AG04450 (cell line): ENCODE data around the gene HMG20B. TPM values are rescaled to one million over a fixed set of nuclear protein-coding genes. Genes with fewer than 3 reads are reported as not detected.
A peak's percentile ranks its signal among the peaks of the same experiment; 100 is the strongest.

ENCODE experiments used
- CTCF ChIA-PET: fragments of 300-600, 350-600 bp; formaldehyde crosslinking; extraction: SDS; loops from one replicate; lab custom pipeline; 2022; ENCODE audit warnings: antibody characterized with exemption, inconsistent platforms; lab: Charles Lee
- POLR2A ChIA-PET: fragments of 350-600 bp; formaldehyde crosslinking; extraction: SDS; loops from one replicate; lab custom pipeline; 2021; ENCODE audit warnings: antibody characterized with exemption, inconsistent platforms; lab: Yijun Ruan, JAX
- DNase-seq: peaks from one replicate; pipeline ENCODE4 v3.0.0-alpha.2; 2011; ENCODE audit warnings: low read depth, low spot score
- H3K27ac ChIP-seq: one replicate; pipeline ENCODE4 v1.5.1; 2012; ENCODE audit warnings: low read depth, low read length, control low read depth
- H3K27me3 ChIP-seq: one replicate; pipeline ENCODE4 v1.6.0; 2012; ENCODE audit warnings: low read length; ENCODE audit not compliant: control insufficient read depth, insufficient read depth
- H3K4me3 ChIP-seq: 2 replicates; pipeline ENCODE4 v1.5.1; 2011; ENCODE audit warnings: mild to moderate bottlenecking, low read depth, low read length, control low read depth
- H3K9me3 ChIP-seq: 2 replicates; pipeline ENCODE4 v1.5.1; 2012; ENCODE audit warnings: low read length; ENCODE audit not compliant: control insufficient read depth, insufficient read depth
- polyA plus RNA-seq: library from polyadenylated mRNA; depleted of rRNA; stranded (reverse); fragments of >200 nt; gene quantifications from 2 replicates; pipeline ENCODE4 v1.2.3, GENCODE V29; 2011
- TF ChIP-seq, protein P1 (sequence below): IDR thresholded peaks from 2 replicates; pipeline ENCODE4 v1.5.1; 2011; ENCODE audit warnings: low read depth, low read length, control low read depth, inconsistent platforms

Gene HMG20B
- polyA plus RNA-seq, 1 experiment: 30.5 TPM

DNA sequence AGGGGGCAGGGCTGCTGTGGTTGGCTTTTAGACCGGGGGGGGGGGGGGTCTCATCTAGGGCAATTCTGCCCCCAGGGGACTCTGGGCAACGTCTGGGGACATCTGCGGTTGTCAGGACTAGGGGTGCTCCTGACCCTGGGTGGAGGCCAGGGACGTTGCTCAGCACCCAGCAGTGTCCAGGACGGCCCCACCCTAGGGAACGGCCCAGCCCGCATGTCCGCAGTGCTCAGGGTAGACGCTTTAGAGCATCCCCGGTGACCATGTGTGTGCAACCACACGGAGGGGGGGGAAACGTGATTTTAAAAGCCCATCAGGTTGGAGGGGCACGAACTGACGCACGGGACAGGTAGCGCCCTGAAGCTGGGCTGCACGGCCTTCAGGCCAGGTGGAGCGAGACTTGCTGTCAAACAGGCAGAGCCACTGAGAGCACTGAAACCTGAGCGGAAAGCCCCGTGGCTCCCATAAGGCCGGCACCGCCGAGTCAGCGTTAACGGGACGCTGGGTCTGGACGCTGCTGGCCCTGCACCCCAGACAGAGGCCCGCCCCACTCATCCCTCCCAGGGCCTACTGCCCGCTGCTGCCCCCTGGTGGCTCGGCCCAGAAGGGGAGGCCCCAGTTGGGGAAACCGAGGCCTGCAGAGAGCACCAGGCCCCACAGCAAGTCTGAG is 45.5 kb downstream of the HMG20B start:
- H3K4me3 ChIP-seq: no peak overlapping the region
- H3K27ac ChIP-seq: no peak overlapping the region
- peak; percentile 15 for DNase-seq
- ChIA-PET CTCF (interaction anchor here (0.6 to 1.8 kb wide), 7 partner anchors 9 to 313 kb away, joined by 3 to 8 read pairs (median 5); partner anchors contain the start of gene MRPL54), POLR2A (no interaction called here)
- TF ChIP-seq, protein P1, sequence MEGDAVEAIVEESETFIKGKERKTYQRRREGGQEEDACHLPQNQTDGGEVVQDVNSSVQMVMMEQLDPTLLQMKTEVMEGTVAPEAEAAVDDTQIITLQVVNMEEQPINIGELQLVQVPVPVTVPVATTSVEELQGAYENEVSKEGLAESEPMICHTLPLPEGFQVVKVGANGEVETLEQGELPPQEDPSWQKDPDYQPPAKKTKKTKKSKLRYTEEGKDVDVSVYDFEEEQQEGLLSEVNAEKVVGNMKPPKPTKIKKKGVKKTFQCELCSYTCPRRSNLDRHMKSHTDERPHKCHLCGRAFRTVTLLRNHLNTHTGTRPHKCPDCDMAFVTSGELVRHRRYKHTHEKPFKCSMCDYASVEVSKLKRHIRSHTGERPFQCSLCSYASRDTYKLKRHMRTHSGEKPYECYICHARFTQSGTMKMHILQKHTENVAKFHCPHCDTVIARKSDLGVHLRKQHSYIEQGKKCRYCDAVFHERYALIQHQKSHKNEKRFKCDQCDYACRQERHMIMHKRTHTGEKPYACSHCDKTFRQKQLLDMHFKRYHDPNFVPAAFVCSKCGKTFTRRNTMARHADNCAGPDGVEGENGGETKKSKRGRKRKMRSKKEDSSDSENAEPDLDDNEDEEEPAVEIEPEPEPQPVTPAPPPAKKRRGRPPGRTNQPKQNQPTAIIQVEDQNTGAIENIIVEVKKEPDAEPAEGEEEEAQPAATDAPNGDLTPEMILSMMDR: peak; percentile 93
- H3K27me3 ChIP-seq: no peaks in the 10 kb centered on the region
- H3K9me3 ChIP-seq: no peaks in the 10 kb centered on the region; the same call in 1 of the 2 replicates

DNA sequence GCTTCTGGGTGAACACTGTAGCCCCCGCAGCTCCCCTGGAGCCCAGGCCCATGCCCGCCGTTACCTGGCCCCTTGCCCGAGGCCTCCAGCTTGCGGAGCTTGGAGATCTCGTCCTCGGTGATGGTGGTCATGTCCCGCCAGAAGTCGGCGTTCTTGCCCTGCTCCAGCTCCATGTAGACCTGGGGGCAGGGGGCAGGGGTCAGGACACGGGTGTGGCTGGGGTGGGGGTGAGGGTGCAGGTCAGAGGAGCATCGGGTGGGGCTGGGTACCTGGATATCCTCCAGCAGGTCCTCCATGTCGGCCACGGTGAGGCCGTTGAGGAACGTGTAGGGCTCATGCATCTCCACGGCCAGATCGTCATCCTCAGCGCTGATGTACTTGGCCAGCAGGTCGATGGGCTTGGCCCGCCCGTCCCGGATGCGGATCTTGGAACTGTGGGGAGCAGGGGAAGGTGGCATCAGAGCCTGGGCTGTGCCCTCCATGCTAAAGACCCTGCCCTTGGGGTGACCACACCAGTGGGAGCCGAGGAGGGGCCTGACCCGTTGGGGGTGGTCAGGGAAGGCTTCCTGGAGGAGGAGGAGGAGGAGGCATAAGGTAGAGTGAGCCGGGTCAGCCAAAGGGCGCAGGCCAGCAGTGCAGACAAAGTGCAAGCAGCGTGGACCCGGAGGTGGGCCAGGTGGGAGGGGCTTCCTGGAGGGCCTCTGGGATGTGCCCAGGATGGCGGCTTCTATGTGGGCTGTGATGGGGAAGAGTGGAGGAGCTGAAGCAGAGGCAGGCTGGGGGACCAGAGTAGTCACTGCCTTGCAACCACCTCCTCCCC is 46.3 kb downstream of the HMG20B start:
- no peak overlapping the region for H3K27ac ChIP-seq
- H3K27me3 ChIP-seq: no peaks in the 10 kb centered on the region
- no peaks in the 10 kb centered on the region; the same call in 1 of the 2 replicates for H3K9me3 ChIP-seq
- no peak for DNase-seq
- CTCF ChIA-PET: interaction anchor here (0.5 to 1.8 kb wide), 7 partner anchors 8 to 323 kb away, joined by 3 to 8 read pairs (median 5); partner anchors contain the start of gene MRPL54
- H3K4me3 ChIP-seq: no peak overlapping the region
- TF ChIP-seq, protein P1: peak; percentile 3; the same call in 1 of the 2 replicates
- POLR2A ChIA-PET: no interaction called here

DNA sequence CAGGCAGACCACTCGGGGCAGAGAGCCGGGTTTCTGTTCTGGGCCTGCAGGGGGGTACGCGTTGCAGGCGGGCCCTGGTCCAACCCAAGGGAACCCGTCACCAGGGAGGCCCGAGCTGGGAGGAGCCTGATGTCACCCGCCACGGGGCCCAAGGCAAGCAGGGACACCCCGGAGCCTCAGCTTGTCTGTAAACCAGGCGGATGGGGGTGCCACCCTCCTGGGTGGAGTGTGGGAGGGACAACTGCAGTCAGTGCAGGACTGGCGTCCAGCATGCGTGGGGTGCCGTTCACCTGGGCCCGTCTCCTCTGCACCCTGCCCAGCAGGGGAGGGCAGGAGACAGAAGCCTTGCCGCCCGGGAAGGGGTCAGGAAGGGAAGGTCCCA is 46.9 kb downstream of the HMG20B start:
- H3K27me3 ChIP-seq: no peaks in the 10 kb centered on the region
- CTCF ChIA-PET: interaction anchor here (0.5 to 1.8 kb wide), 2 partner anchors 315 to 324 kb away, joined by 4 to 8 read pairs; no protein-coding TSS in a partner anchor
- no peak overlapping the region for H3K4me3 ChIP-seq
- TF ChIP-seq, protein P1: no peak
- no peaks in the 10 kb centered on the region; the same call in 1 of the 2 replicates for H3K9me3 ChIP-seq
- no peak overlapping the region for H3K27ac ChIP-seq
- DNase-seq: no peak
- POLR2A ChIA-PET: no interaction called here

DNA sequence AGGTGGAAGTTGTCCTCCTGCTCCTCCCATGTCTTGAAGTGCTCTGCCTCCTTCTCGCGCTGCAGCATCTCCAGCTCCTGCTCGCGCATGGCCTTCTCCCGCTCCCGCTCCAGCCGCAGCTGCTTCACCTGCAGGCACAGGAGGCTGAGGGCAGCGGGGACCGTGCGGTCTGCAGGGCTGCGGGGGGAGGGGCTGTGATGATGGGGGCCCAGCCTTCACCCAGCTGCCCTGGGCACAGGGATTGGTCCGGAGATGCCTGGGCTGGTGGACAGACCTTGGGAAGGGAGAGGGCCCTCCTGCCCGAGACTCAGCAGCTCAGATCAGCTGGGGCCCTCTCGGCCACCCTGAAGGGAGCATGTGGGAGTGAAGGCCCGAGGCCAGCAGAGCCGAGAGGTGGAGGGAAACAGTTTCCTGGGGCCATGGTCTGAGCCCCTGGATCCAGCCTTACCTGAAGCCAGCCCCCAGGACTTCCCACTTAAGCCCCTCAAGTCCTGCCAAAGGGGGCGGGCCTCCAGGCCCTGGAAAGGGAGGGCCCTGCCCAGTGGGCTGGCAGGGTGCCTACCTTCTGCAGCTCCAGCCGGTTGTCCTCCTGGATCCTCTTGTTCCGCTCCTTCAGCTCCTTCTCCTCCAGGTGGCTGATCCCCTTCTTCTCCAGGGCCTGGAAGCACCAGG is 47.5 kb downstream of the HMG20B start:
- Histone ChIP-seq H3K27ac (no peak overlapping the region), H3K9me3 (no peaks in the 10 kb centered on the region; the same call in 1 of the 2 replicates), H3K4me3 (no peak overlapping the region), H3K27me3 (no peaks in the 10 kb centered on the region)
- POLR2A ChIA-PET: no interaction called here
- CTCF ChIA-PET: interaction anchor here (1.8 kb wide), 1 partner anchor 315 kb away, joined by 8 read pairs; no protein-coding TSS in a partner anchor
- TF ChIP-seq, protein P1: no peak
- DNase-seq: no peak
